HepG2 (cell line): ENCODE results near the gene ZNF839.

ENCODE experiments used
- HBP1 ChIP-seq: IDR thresholded peaks from 2 replicates; pipeline ENCODE4 v1.6.1; 2016; ENCODE audit warnings: low read depth, control low read depth
- NFE2L2 ChIP-seq: fragments of 150-350 bp; IDR thresholded peaks from 2 replicates; pipeline ENCODE4 v1.6.1; 2014; ENCODE audit warnings: low read length
- POLR2A ChIP-seq, 2 experiments: IDR thresholded peaks; 2 replicates each; pipeline ENCODE4 v1.6.1; 2011; ENCODE audit warnings: low read depth in 2 of 2, low read length in 2 of 2, mild to moderate bottlenecking in 1 of 2, moderate library complexity in 1 of 2; ENCODE audit not compliant: insufficient read depth in 1 of 2
- RAD21 ChIP-seq: fragments of 450-650 bp; formaldehyde crosslinking; IDR thresholded peaks from 2 replicates; pipeline ENCODE4 v1.5.0; 2020; ENCODE audit warnings: mild to moderate bottlenecking
- SMARCE1 ChIP-seq: fragments of 450-650 bp; IDR thresholded peaks from 2 replicates; pipeline ENCODE4 v1.6.1; 2017; ENCODE audit warnings: borderline replicate concordance
- SRF ChIP-seq: IDR thresholded peaks from 2 replicates; pipeline ENCODE4 v1.6.1; 2011; ENCODE audit warnings: mild to moderate bottlenecking, low read depth, low read length, moderate library complexity
- TGIF2 ChIP-seq: IDR thresholded peaks from 2 replicates; pipeline ENCODE4 v1.6.1; 2016; ENCODE audit warnings: control low read depth, missing compliant biosample characterization
- ZBTB7A ChIP-seq: sonication (generic); formaldehyde crosslinking; IDR thresholded peaks from 2 replicates; pipeline ENCODE4 v1.8.0; 2022; ENCODE audit warnings: mild to moderate bottlenecking, missing genetic modification reagents
- ZNF282 ChIP-seq: fragments of 450-650 bp; IDR thresholded peaks from 2 replicates; pipeline ENCODE4 v1.6.1; 2018; ENCODE audit not compliant: partially characterized antibody
- ZNF484 ChIP-seq: sonication (generic); formaldehyde crosslinking; IDR thresholded peaks from 2 replicates; pipeline ENCODE4 v1.5.1; 2020; ENCODE audit warnings: mild to moderate bottlenecking, low read depth, missing genetic modification reagents, borderline replicate concordance
- TF ChIP-seq, protein P1 (sequence below): sonication (generic); formaldehyde crosslinking; IDR thresholded peaks from 2 replicates; pipeline ENCODE4 v1.8.1; 2023; ENCODE audit warnings: missing genetic modification reagents, mild to moderate bottlenecking, borderline replicate concordance
- TF ChIP-seq, protein P2 (sequence below): sonication (generic); formaldehyde crosslinking; IDR thresholded peaks from 2 replicates; pipeline ENCODE4 v1.5.0; 2020; ENCODE audit warnings: mild to moderate bottlenecking, missing genetic modification reagents, moderate library complexity

- TF ChIP-seq NFE2L2 (no peak), ZNF484 (CRISPR knock-in tag) (no peak), SRF (no peak), SMARCE1 (no peak), ZBTB7A (CRISPR knock-in tag) (no peak), ZNF282 (no peak), POLR2A (IDR thresholded peaks at IDR 0.05; ENCODE audit: insufficient read depth in 1 of 2, low read depth in 2 of 2, low read length in 2 of 2) (no peak), TGIF2 (CRISPR knock-in tag) (no peak), RAD21 (CRISPR knock-in tag) (no peak), HBP1 (CRISPR knock-in tag) (no peak)
- TF ChIP-seq, protein P1, sequence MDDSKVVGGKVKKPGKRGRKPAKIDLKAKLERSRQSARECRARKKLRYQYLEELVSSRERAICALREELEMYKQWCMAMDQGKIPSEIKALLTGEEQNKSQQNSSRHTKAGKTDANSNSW = no peak
- TF ChIP-seq, protein P2, sequence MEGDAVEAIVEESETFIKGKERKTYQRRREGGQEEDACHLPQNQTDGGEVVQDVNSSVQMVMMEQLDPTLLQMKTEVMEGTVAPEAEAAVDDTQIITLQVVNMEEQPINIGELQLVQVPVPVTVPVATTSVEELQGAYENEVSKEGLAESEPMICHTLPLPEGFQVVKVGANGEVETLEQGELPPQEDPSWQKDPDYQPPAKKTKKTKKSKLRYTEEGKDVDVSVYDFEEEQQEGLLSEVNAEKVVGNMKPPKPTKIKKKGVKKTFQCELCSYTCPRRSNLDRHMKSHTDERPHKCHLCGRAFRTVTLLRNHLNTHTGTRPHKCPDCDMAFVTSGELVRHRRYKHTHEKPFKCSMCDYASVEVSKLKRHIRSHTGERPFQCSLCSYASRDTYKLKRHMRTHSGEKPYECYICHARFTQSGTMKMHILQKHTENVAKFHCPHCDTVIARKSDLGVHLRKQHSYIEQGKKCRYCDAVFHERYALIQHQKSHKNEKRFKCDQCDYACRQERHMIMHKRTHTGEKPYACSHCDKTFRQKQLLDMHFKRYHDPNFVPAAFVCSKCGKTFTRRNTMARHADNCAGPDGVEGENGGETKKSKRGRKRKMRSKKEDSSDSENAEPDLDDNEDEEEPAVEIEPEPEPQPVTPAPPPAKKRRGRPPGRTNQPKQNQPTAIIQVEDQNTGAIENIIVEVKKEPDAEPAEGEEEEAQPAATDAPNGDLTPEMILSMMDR = no peak
These were observed 42.5 kb downstream of the ZNF839 start for GRCh38 chr14:102362084-102362483.
